ENCODE data around the gene INF2. TPM values are rescaled to one million over a fixed set of nuclear protein-coding genes. Genes with fewer than 3 reads are reported as not detected.

Gene INF2
- total RNA-seq, 3 donors from 2014 or later = 31.0 to 70.9 (median 51.5) TPM

DNA sequence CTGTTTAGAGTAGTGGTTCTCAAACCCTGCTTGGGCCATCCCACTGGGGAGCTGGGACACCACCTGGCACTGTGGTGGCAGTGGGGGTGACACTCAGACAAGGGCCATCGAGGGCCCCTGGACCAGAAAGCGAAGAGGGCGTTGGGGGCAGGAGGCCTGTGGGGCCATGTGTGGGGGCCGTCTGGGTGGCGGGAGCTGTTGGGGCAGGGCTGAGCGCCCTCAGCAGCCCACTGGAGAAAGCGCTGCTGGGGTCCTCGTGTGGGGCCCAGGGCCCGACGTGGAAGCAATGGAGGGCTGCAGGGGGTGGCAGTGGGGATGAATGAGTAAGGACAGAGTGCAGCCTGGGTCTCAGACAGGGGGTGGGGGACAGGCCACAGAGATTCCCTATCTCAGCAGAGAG, 28.7 kb downstream of the INF2 start:
- no peaks in the 10 kb centered on the region for H3K36me3 ChIP-seq
- H3K9me3 ChIP-seq = no peaks in the 10 kb centered on the region
- H3K27me3 ChIP-seq = no peaks in the 10 kb centered on the region
- TF ChIP-seq CTCF (IDR thresholded peaks at IDR 0.05) = no peak
- TF ChIP-seq POLR2AphosphoS5 (IDR thresholded peaks at IDR 0.05) = no peak
- TF ChIP-seq POLR2A (IDR thresholded peaks at IDR 0.05) = no peak
- no peak overlapping the region for H3K4me3 ChIP-seq
- no peak for DNase-seq (ENCODE audit: low spot score in 2 of 2)
- H3K4me1 ChIP-seq = peaks cover 0 to 3% of the 10 kb centered on the region in 2 donors
- intact Hi-C loops (cut with DNase I; ENCODE audit: low total_unique reads) = no loop called here
- H3K27ac ChIP-seq = no peak overlapping the region

- Histone ChIP-seq H3K27ac (no peak overlapping the region), H3K4me3 (no peak overlapping the region), H3K36me3 (no peaks in the 10 kb centered on the region), H3K4me1 (peaks cover 2 to 8% of the 10 kb centered on the region in 2 donors), H3K9me3 (no peaks in the 10 kb centered on the region), H3K27me3 (no peaks in the 10 kb centered on the region)
- intact Hi-C loops (cut with DNase I; ENCODE audit: low total_unique reads) = no loop called here
- no peak for TF ChIP-seq CTCF (IDR thresholded peaks at IDR 0.05)
- no peak for TF ChIP-seq POLR2AphosphoS5 (IDR thresholded peaks at IDR 0.05)
- TF ChIP-seq POLR2A (IDR thresholded peaks at IDR 0.05) = no peak
- DNase-seq (ENCODE audit: low spot score in 2 of 2) = no peak
These were observed 29.5 kb downstream of the INF2 start for GRCh38 chr14:104718871-104719270.

GRCh38 chr14:104719343-104719742, 29.9 kb downstream of the INF2 start:
- H3K4me3 ChIP-seq = no peak overlapping the region

DNA sequence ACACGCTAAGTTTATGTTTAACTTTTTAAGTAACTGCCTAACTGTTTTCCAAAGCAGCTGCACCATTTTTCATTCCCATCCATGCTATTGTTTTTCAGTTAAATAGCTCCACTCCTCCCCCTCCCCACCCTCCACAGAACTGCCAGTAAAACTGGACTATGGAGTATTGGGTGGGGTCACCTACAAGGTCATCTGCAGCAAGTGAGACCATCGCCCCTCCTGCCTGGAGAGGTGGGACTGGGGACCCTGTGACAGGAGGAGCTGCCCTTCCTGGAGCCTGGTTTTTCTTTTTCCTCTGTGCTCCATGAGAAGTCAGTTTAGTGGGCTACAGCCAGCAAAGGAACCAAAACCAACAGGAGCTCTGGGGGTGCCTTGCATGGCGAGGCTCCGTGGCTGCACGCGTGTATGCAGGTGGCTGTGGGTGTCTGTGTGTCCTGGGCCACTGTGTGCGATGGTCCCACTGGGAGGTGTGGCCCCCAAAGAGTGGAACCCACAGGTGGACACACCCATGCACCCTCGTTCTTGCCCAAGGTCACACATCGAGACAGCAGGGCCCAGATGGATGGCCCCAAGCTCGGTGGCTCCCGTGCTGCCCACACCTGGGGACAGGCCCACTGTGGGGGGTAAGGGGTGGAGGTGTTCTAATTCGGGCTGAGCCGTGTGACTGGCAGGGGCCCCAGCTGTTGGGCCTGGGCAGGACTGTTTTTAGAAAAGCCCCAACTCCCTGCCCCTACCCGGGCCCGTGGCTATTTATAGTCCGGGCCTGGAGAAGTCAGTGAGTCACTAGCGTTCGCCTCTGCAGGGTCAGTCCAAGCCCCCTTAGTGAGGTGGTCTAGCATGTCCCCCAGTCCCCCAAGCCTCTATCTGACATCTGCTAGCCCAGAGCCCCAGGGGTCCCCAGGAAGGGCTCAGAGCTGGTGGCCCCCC, 32.4 kb downstream of the INF2 start:
- TF ChIP-seq CTCF (IDR thresholded peaks at IDR 0.05) (no peak), POLR2A (IDR thresholded peaks at IDR 0.05) (no peak), POLR2AphosphoS5 (IDR thresholded peaks at IDR 0.05) (no peak)
- DNase-seq (ENCODE audit: low spot score in 2 of 2) = no peak
- Histone ChIP-seq H3K4me1 (peaks cover 11 to 16% of the 10 kb centered on the region in 2 donors), H3K27ac (no peak overlapping the region), H3K9me3 (no peaks in the 10 kb centered on the region), H3K27me3 (no peaks in the 10 kb centered on the region), H3K36me3 (no peaks in the 10 kb centered on the region), H3K4me3 (no peak overlapping the region)
- intact Hi-C loops (cut with DNase I; ENCODE audit: low total_unique reads) = no loop called here

More at GRCh38 chr14:104719343-104719742, 29.9 kb downstream of the INF2 start:
- Histone ChIP-seq H3K27ac (no peak overlapping the region), H3K27me3 (no peaks in the 10 kb centered on the region), H3K4me1 (peaks cover 3 to 8% of the 10 kb centered on the region in 2 donors), H3K36me3 (no peaks in the 10 kb centered on the region), H3K9me3 (no peaks in the 10 kb centered on the region)
- no peak for DNase-seq (ENCODE audit: low spot score in 2 of 2)
- intact Hi-C loops (cut with DNase I; ENCODE audit: low total_unique reads) = no loop called here
- TF ChIP-seq CTCF (IDR thresholded peaks at IDR 0.05) (no peak), POLR2A (IDR thresholded peaks at IDR 0.05) (no peak), POLR2AphosphoS5 (IDR thresholded peaks at IDR 0.05) (no peak)

DNA sequence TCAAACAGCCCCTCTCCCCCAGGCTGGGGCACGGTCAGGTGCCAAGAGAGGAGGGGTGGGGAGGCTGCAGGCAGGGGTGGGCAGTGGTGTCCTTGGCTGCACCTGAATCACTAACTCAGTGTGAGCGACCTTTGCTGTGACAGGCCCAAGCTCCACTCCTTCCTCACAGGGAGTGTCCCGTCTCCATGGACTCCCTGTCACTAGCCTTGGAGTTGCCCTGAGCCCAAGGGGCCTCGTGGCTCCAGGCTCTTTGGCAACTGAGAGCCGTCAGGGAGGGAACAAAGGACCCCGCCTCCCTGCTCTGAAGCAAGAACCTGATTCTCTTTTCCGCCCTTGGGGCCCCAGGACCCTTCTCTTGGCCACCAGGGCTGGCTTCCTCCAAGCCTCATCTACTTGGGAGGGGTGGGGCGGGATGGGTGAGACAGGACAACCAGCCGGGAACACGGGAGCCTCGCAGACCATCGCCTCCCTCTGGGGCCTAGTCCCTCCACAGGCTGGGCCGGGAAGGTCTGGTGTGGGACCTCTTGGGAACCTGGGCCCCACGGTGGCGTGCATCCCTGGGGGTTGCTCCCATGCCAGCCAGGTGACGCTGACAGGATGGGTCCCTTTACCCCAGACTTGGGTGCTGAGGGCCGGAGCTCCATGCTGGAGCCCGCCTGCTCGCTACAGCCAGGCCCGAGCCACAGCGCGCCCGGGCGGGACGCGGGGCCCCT, 33.7 kb downstream of the INF2 start:
- peak overlapping the region; percentile 53 to 96 (median 75) for H3K4me3 ChIP-seq
- H3K4me1 ChIP-seq = peaks cover 11 to 16% of the 10 kb centered on the region in 2 donors
- no peaks in the 10 kb centered on the region for H3K36me3 ChIP-seq
- no peaks in the 10 kb centered on the region for H3K27me3 ChIP-seq
- TF ChIP-seq POLR2AphosphoS5 (IDR thresholded peaks at IDR 0.05) (no peak), CTCF (IDR thresholded peaks at IDR 0.05) (no peak), POLR2A (IDR thresholded peaks at IDR 0.05) (no peak)
- intact Hi-C loops (cut with DNase I; ENCODE audit: low total_unique reads) = no loop called here
- DNase-seq (ENCODE audit: low spot score in 2 of 2) = no peak
- no peak overlapping the region for H3K27ac ChIP-seq
- H3K9me3 ChIP-seq = no peaks in the 10 kb centered on the region
